ENCODE measurements around the gene NUSAP1.
"Not testable (repeated sequence)": the region's sequence is repeated elsewhere in the genome, so short reads cannot be mapped to it uniquely, and the experiment has no call there.

The NUSAP1 gene

GRCh38 chr15:41333026-41333562 is 413 bp downstream of the NUSAP1 start:
- peak in 1 of 2 experiments; percentile 77 for DNase-seq

- DNase-seq, result peak in 1 of 2 experiments; percentile 25
Measured at GRCh38 chr15:41334293-41335120, 1.8 kb downstream of the NUSAP1 start.

- DNase-seq, result no peak
Measured at GRCh38 chr15:41336549-41336948, 3.9 kb downstream of the NUSAP1 start.

GRCh38 chr15:41337047-41337446 is 4.4 kb downstream of the NUSAP1 start:
- DNase-seq, result no peak

- DNase-seq, result no peak
Measured at GRCh38 chr15:41337631-41338522, 5.2 kb downstream of the NUSAP1 start.

- DNase-seq, result no peak
Measured at GRCh38 chr15:41340189-41340695, 7.6 kb downstream of the NUSAP1 start.

- no peak for DNase-seq
Measured at GRCh38 chr15:41341519-41341918, 8.8 kb downstream of the NUSAP1 start.

GRCh38 chr15:41347236-41347635 is 14.6 kb downstream of the NUSAP1 start:
- DNase-seq, result no peak

- DNase-seq, result no peak
Measured at GRCh38 chr15:41350057-41350717, 17.5 kb downstream of the NUSAP1 start.

GRCh38 chr15:41354371-41354770 is 21.7 kb downstream of the NUSAP1 start:
- DNase-seq, result no peak

- DNase-seq, result no peak
Measured at GRCh38 chr15:41367418-41367817, 34.7 kb downstream of the NUSAP1 start.

- no peak for DNase-seq
Measured at GRCh38 chr15:41377978-41378377, 45.3 kb downstream of the NUSAP1 start.

- not testable (repeated sequence) for DNase-seq
Measured at GRCh38 chr15:41383974-41384749, 51.5 kb downstream of the NUSAP1 start.

GRCh38 chr15:41387646-41388045 is 55.0 kb downstream of the NUSAP1 start:
- DNase-seq, result no peak

GRCh38 chr15:41392659-41393058 is 60.0 kb downstream of the NUSAP1 start:
- no peak for DNase-seq

- no peak for DNase-seq
Measured at GRCh38 chr15:41394924-41395323, 62.2 kb downstream of the NUSAP1 start.

GRCh38 chr15:41396111-41396510 is 63.4 kb downstream of the NUSAP1 start:
- DNase-seq, result no peak

- no peak for DNase-seq
Measured at GRCh38 chr15:41401904-41402267, 69.2 kb downstream of the NUSAP1 start.

GRCh38 chr15:41407341-41407740 is 74.7 kb downstream of the NUSAP1 start:
- DNase-seq, result no peak

GRCh38 chr15:41408234-41408641 is 75.6 kb downstream of the NUSAP1 start:
- DNase-seq, result no peak

GRCh38 chr15:41411031-41411430 is 78.3 kb downstream of the NUSAP1 start:
- no peak for DNase-seq

- no peak for DNase-seq
Measured at GRCh38 chr15:41411441-41411840, 78.8 kb downstream of the NUSAP1 start.
